GM21576 (cell line): Measurements from ENCODE around the gene STBD1.
"Not testable (repeated sequence)": the region's sequence is repeated elsewhere in the genome, so short reads cannot be mapped to it uniquely, and the experiment has no call there.

ENCODE experiments used
- ATAC-seq: cut with Tn5 transposase; IDR thresholded peaks from one replicate; pipeline ENCODE4 v1.9.1; 2021; ENCODE audit warnings: mild to moderate bottlenecking, moderate library complexity; ENCODE audit not compliant: unreplicated experiment

STBD1 gene

DNA sequence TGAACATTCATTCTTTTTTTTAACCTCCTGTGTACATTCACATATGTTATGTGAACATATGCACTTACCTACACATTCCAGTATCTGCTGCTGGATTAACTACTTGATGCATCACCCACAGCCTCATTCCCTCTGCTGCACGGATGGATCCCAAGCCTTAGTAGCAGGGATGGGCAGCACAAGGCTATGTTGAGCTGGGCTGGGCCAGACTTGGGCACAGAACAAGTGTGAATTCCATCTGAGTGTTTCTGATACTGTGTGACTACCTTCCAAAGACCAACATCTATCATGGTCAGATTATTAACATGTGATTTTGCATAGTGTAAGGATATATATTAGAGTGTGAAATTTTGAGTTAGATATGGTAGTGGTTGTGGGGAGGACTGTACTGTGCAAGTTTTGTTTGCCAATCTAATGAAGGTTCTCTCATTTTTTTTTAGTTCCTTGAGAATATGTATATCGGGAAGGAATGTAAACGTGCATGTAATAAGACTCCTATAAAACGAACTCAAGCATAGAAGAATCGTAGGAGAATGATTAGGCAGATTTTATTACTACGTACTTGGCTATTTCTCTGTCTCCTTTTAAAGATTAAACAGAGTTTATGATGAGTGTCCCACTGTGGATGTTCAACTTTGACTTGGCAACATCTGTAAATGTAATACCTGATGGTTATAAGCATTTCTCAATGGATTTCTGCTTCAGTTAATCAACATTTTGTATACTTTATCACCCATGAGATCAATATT, 23.4 kb upstream of the STBD1 start:
- no peak for ATAC-seq

DNA sequence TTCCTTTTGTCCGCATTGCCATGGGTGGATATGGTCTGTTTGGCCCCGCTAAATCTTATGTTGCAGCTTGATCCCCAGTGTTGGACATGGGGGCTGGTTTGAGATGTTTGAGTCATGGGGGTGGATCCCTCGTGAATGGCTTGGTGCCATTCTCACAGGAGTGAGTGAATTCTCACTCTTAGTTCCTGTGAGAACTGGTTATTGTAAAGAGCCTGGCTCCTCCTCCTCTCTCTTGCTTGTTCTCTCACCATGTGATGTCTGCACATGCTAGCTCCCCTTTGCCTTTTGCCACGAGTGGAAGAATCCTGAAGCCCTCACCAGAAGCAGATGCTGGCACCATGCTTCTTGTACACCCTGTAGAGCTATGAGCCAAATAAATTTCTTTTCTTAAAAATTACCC, 22.6 kb upstream of the STBD1 start:
- no peak for ATAC-seq

DNA sequence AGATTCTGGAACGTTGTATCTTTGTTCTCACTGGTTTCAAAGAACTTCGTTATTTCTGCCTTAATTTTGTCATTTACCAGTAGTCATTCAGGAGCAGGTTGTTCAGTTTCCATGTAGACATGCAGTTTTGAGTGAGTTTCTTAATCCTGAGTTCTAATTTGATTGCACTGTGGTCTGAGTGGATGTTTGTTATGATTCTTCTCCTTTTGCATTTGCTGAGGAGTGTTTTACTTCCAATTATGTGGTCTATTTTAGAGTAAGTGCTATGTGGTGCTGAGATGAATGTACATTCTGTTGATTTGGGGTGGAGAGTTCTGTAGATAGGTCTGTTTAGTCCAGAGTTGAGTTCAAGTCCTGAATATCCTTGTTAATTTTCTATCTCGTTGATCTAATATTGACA, 18.7 kb upstream of the STBD1 start:
- ATAC-seq = not testable (repeated sequence)

DNA sequence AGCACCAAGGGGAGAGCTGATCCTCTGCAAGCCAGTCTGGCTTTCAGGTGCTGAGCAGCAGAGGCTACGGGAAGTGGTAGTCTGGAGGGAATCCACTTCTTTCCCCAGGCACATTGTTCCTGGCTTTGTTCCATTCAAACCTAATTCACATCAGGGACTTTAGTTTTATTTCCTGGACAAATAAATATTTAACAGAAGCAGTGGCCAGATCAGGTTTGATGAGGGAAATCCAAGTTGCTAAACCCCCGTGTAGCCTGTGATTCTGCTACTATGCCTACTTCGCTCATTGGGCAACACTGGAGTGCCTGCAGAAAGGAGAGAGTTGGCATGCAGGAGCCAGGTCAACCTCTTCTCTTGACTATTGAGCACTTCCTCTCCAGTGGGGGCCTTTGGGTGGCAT, 13.8 kb upstream of the STBD1 start:
- ATAC-seq = no peak

DNA sequence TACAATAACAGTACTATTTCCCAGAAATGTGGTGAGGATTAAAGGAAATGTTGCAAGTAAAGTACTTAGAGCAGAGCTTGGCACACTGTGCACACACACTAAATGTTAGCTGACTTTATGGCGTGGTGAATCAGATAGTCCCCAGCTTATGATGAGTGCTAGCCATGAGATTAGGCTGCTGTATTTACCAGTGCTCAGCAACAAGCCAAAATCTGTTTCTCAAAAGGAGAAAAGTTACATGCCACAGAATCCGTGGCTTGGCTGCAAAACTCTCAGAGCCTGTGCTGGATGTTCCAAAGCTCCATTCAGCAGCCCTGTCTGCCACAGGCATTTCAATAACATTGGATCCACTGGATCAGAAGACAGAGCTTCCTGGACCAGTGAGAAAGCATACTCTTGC, 12.8 kb upstream of the STBD1 start:
- no peak for ATAC-seq

DNA sequence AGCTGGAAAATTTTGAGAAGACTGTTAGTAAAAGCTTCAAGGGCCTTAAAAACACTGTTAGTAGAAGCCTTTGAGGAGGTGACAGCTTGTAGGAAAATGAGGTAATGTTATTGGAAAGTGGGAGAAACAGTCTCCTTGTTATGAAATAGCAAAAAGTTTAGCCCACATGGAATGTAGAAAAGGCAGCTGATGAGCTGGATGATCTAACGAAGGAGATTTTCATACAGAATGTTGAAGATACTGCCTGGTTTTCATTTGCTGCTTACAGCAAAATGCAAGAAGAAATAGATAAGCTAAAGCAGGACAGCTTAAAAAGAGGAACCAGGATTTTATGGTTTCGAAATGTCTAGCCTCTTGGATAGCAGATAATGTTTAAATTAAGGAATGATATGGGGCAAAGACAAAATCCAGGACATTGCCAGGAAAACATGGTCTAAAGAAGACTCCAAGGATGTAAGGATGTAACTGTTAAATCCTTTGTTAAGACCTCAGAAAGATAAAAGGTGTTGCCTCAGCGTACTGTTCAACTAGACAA, 10.2 kb upstream of the STBD1 start:
- no peak for ATAC-seq

DNA sequence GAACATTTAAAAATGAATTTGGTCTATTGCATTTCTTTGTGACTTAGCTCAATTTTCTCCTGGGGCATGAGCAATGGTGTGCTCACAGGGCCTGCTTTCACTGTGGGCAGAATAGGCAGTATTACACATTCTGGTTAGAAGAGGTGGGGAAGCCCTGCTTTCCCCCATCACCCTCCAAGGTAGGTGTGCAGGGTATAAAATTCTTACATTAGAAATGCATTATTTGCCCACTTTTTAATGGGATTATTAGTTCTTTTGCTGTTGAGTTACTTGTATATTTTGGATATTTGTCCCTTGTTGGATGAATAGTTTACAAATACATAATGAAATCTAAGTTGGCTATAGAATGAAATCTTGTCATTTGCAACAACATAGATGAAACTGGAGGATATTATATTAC, 8.3 kb upstream of the STBD1 start:
- ATAC-seq = no peak

DNA sequence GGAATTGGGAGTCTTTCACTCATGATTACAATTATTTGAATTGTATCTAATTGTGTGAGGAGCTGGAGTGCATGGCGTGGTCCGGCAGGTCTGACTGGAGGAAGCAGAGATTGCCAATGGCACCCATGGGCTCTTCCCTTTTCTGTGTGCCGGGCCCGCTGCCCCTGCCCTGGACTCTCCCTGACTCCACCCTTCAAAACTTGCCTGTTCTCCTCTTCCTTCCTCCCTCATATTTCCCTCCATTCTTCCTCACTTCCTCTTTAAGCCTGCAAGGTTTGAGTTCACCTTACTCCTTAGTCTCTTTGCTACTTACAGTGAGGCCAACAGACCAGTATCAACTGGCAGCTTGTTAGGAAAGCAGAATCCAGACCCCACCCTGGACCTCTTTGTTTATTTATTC, 6.5 kb upstream of the STBD1 start:
- no peak for ATAC-seq

DNA sequence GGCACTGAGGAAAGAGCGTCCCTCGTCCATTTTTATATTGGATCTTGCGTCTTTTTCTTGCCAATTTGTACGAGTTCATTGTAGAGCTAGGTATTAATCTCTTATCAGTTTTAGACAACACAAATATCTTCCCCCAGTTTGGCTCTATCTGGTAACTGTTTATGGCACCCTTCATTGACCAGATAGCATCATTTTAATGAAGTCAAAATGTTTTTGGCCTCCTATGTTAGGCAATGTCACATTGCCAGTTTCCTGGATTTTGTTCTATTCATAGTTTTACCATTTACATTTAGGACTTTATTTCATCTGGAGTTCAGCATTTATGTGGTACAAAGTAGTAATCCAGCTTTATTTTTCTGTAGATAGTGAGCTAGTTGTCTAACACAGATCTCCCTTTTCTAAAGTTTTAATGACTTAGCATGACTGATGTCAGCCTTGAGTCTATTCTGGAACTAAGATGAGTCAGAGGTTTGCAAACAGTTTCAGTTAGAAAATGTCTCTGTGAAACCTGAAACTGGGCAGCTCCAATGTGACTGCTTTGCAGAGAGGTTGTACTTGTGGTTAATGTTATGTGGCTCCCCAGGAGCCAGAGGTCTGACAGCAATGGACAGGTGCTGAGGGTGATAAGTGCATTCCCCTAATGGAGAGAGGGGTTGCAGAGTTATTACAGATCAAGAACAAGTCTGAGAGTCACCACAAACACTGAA, 5.3 kb upstream of the STBD1 start:
- peak; percentile 99 for ATAC-seq

DNA sequence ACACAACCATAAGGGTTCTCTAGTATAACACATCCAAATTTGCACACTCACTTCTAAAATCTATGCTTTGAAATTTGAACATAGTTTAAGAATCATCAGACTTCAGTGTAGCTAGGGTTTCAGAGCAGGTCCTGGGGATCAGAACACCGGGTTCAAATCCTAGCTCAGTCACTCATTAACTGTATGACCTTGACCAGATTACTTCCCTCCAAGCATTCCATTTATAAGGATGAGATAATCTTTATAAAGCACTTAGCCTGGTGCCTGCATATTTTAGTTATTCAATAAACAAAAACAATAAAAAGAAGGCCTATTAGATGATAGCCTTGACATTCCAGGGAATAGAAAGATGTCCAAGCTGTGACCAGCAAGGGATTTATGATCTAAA, 4.8 kb upstream of the STBD1 start:
- no peak for ATAC-seq

DNA sequence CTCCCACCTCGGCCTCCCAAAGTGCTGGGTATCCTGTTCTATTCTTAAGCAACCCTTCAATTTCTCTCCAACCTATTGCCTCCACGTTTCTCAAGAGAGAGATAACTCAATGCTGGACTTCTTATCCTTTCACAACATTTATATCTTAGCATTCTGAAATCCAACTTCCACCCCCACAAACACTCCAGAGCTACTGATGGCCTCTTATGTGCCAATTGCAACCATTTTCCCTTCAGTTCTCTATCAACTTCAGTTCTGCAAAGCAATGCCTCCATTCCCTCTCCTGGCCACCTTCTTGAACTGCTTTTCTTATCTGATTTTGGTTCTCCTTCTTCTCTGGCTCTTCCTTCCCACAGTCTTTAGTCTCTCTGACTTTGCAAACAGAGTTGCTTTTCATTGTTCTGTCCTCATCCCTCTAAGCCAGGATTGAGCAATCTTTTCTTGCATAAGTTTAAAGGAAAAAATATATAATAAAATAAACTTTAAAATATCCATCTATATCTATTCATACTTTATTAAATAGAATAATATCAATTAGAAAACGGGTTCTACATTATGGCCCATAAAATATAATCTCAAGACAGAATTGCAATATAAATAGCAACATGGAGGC, 3.6 kb upstream of the STBD1 start:
- no peak for ATAC-seq

DNA sequence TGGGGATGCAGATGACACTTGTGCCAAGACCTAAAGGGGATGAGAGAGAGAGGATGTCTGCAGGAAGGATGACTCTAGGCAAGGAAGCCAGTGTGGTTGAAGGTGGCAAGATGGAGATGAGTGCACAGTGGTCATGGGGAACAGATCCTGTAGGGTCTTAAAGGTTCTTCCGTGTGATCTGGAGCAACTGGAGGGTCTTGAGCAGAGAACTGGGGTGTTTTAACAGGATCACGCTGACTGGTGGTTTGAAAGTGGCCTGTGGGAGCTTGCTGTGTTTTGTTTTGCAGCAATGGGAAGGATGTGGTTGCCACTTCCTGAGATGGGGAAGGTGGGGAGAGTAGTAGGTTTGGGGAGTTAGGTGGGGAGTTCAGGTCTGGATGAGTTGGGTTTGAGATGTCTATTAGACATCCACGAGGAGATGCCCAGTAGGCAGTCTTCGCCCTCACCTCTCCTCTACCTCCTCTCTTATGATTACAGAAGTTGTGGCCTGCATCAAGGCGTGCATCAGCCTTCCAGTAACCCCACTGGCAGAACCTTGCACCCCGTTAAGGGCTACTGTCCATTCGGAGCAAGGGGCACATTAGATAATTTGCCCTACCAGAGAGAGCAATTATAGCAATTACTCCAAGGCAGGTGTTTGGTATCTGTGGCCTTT, 1.4 kb upstream of the STBD1 start:
- ATAC-seq = no peak

DNA sequence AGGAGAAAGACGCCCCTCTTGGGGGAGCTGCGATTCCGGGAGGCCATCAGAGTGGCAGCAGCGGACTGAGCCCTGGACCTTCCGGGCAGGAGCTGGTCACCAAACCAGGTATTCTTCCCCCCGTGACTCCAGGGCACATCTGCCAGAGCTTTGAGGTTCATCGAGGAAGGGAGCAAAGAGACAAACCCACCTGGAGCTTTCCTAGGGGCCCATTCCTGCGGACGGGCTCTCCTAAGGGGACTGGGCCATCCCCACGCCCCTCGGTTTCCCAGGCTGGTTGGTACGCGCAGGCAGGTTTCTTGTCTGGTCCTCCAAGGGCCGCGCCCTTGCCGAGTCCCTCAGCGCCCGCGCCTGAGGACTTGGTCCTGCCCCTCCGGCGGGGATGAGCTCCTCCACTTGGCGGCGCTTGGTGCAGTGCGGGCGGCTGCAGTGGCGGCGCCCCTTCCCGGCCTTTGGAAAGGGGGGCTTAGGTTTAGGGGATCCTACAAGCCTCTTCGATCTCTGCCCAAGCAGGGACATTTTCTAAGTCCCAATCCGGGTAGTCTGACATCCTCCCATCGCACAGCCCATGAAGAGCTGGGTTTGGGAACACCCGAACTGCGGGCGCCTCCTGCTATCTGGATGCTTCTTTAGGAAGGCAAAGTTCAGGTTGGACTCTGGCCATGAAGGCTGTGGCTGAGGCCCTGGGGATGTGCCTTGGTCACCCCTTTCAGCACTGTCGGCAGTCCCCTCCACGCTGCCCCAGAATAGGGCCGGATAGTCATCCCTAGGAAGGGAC, 538 bp downstream of the STBD1 start:
- ATAC-seq = no peak

DNA sequence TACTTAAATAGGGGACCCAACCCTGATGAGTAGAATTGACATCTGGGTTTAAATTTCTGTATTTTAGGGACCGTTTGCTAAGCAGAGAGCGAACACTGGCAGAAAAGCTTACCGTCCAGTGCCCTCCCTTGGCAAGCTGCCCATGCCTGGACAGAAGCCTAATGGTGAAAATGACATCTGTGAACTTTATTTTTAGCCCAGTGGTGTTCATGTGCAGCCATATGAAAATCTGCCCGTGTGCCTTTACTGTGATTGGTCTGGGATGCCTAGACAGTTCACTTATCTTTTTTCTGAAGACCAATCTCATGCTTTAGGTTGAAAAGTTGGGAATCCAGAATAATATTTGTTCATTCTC, 1.1 kb downstream of the STBD1 start:
- ATAC-seq = no peak

DNA sequence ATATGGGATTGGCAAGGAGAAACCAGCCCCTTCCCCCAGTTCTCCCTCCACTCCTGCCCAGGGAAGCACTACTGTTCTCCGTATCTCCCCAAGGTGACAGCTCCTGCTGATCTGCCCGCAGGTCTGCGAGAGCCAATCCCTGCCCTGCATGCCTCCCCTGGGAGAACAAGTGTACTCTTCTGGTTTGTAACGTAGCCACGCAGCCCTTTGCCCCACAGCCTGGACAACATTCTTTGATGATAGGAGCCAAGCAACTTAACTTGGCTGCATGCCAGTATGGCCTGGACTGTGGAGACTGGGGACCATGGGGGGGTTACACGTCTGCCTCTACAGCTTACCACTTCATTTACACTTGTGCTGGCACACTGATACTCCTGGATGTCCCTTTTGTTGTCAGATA, 2.0 kb downstream of the STBD1 start:
- ATAC-seq = no peak

DNA sequence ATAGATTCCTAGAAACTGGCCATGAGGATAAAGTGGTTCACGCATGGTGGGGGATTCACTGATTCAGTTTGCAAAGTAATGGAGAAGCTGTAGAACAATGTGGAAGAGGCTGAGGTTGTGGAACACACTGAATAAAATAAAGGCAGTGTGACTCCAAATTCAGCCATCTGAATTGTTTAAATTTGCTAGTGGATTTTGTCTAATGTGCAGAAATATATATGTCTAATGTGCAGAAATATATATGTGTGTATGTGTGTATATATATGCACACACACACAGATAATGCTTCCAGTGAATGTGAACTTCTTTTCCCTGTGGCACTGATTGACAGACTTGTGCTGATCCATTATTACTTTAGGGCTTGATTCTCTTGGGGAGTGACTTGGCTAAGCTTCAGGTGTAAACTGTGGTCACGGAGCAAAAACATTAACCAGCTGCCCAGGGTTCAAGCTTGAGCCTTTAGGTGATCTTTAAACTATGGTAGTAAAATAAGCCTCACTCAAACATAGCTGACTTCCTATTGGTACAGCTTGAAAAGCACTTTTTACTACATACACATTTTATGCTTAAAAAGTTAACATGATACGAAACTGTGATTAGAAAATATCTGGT, 3.5 kb downstream of the STBD1 start:
- no peak for ATAC-seq

DNA sequence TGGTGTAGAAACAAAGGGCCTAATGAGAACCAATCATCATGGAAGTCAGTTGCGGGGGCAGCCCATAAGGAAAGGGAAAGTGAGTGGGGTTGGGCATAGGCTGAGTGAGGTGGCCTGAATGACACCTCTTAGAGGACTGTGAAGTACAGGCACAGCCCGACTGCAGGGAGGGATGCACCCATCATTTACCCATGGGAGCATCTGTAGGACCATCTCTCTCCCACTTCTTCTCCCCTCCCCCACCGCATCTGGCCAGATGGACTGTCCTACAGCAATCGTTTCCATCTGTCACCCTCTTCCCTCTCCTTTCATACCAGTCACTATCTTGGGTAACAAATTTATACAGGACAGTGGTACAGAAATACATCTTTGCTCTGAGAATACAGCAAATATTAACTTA, 4.2 kb downstream of the STBD1 start:
- no peak for ATAC-seq

DNA sequence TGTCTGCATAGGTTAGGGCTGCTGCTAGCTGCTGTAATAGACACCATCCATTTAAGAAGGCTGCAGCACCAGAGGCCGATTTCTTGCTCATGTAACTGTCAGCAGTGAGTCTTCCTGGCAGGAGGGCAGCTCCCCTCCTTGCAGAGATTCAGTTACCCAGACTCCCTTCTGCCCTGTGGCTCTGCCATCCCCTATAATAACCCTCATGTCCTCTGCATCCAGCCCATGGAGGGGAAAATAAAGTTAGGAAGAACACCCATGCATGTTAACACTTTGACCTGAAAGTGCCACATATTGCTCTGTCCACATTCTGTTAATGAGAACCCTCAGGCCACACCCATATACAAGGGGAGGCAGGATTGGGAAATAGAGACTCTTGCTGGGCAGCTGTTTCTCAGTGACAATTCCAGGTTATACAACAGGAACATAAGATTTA, 5.4 kb downstream of the STBD1 start:
- ATAC-seq = no peak

DNA sequence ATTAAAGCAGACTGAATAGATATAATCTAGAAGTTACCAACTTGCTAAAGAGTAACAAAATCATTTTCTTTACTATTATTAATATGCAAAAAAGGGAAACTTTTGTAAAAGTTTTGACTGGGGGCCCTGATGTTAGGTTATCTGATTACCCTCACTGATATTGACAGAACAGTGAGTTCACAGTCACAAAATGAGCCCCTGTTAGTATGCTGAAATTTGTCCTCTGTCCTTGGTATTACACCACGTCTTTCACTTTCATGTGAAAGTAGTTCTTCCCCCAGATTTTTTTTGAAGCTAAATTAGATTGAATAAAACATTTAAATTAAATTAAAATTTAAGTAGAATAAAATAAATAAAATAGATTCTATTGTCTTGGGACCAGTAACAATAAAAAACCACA, 5.9 kb downstream of the STBD1 start:
- ATAC-seq = no peak

DNA sequence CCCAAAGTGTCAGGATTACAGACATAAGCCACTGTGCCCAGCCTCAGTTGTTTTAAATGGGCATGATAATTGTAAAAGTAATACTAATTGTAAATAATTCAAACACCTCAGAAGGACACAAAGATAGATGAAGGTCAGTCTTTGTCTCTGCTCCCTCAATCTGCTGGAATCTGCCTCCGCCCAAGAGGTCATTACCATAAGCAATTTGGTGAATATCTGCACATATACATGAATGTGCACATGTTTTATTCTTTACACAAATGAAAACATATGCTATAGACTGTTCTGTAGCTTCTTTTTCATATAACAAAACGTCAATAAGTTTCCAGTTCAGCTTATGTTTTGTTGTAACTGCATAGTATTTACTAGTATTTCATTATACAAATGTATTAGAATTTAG, 7.0 kb downstream of the STBD1 start:
- ATAC-seq = no peak
